Retinal pigment epithelial cell (primary cell): ENCODE data around the gene ZCCHC9.

Experiments used
- DNase-seq: peaks from one replicate; pipeline ENCODE4 v3.0.0-alpha.2; 2010; ENCODE audit warnings: low read depth
- H3K4me3 ChIP-seq: 2 replicates; pipeline ENCODE4 v1.5.1; 2011; ENCODE audit warnings: mild to moderate bottlenecking, low read length, control low read depth, moderate library complexity
- CTCF ChIP-seq: conservative IDR thresholded peaks from 2 replicates; pipeline ENCODE4 v1.5.1; 2011; ENCODE audit warnings: low read depth, low read length, control low read depth, inconsistent platforms

Gene ZCCHC9

GRCh38 chr5:81344736-81345135 lies 43.3 kb downstream of the ZCCHC9 start:
- no peak overlapping the region for H3K4me3 ChIP-seq
- TF ChIP-seq CTCF, result no peak
- no peak for DNase-seq

- DNase-seq, result no peak
- no peak for TF ChIP-seq CTCF
- no peak overlapping the region for H3K4me3 ChIP-seq
These were observed 44.1 kb downstream of the ZCCHC9 start for GRCh38 chr5:81345411-81346003.

- DNase-seq, result no peak
- TF ChIP-seq CTCF, result no peak
- H3K4me3 ChIP-seq, result no peak overlapping the region
These were observed 47.8 kb downstream of the ZCCHC9 start for GRCh38 chr5:81349161-81349560.

- no peak for TF ChIP-seq CTCF
- DNase-seq, result no peak
- H3K4me3 ChIP-seq, result no peak overlapping the region
These were observed 49.1 kb downstream of the ZCCHC9 start for GRCh38 chr5:81350507-81350906.

GRCh38 chr5:81353189-81353588 lies 51.8 kb downstream of the ZCCHC9 start:
- no peak for DNase-seq
- no peak overlapping the region for H3K4me3 ChIP-seq
- no peak for TF ChIP-seq CTCF

- DNase-seq, result no peak
- no peak overlapping the region for H3K4me3 ChIP-seq
- no peak for TF ChIP-seq CTCF
These were observed 52.7 kb downstream of the ZCCHC9 start for GRCh38 chr5:81354093-81354492.
